Sigmoid colon (tissue), 4 donors: ENCODE results near the gene ZNHIT1.

Experiments
- CTCF ChIP-seq, 4 experiments: fragments of 450-650 bp in 3 of 4; fragments of 200-600 bp in 1 of 4; IDR thresholded peaks; one replicate each; pipeline ENCODE4 v1.5.1; 2016 to 2019; ENCODE audit warnings: antibody characterized with exemption in 4 of 4, mild to moderate bottlenecking in 3 of 4, moderate library complexity in 2 of 4
- EP300 ChIP-seq, 4 donors: sonication (generic); formaldehyde crosslinking; IDR thresholded peaks; one replicate each; pipeline ENCODE4 v1.6.1; 2017; ENCODE audit warnings: antibody characterized with exemption in 4 of 4

- TF ChIP-seq CTCF (IDR thresholded peaks at IDR 0.05) (no peak), EP300 (IDR thresholded peaks at IDR 0.05) (no peak)
Measured at GRCh38 chr7:101245147-101245668, 27.2 kb downstream of the ZNHIT1 start.
